GM23338 (cell line): ENCODE data around the gene IL26. TPM values are rescaled to one million over a fixed set of nuclear protein-coding genes. Genes with fewer than 3 reads are reported as not detected.

ENCODE experiments used
- ATAC-seq: fragments of 200-7000 bp; cut with Tn5 transposase; 3 replicates; pipeline ENCODE4 v1.9.1; 2020
- DNase-seq: peaks from one replicate; pipeline ENCODE4 v3.0.0-alpha.2; 2015; ENCODE audit warnings: low spot score
- H2AFZ ChIP-seq: fragments of 200-600 bp; sonication (generic); 2 replicates; pipeline ENCODE4 v1.8.0; 2016; ENCODE audit warnings: antibody characterized with exemption, mild to moderate bottlenecking, moderate library complexity
- H3F3A ChIP-seq: fragments of 200-600 bp; sonication (generic); replicated peaks from 2 replicates; pipeline ENCODE4 v1.8.0; 2017; ENCODE audit warnings: antibody characterized with exemption, mixed run types, low read depth
- H3K27ac ChIP-seq: fragments of 200-600 bp; sonication (generic); 2 replicates; pipeline ENCODE4 v1.6.1; 2016; ENCODE audit warnings: low read depth
- H3K27me3 ChIP-seq: fragments of 200-600 bp; sonication (generic); 2 replicates; pipeline ENCODE4 v1.8.0; 2016; ENCODE audit warnings: mild to moderate bottlenecking, mixed run types, moderate library complexity; ENCODE audit not compliant: insufficient read depth
- H3K36me3 ChIP-seq: fragments of 200-600 bp; sonication (generic); 2 replicates; pipeline ENCODE4 v1.8.0; 2016; ENCODE audit warnings: mild to moderate bottlenecking; ENCODE audit not compliant: insufficient read depth
- H3K4me1 ChIP-seq: fragments of 200-600 bp; sonication (generic); 2 replicates; pipeline ENCODE4 v1.8.0; 2016; ENCODE audit warnings: mild to moderate bottlenecking, moderate library complexity; ENCODE audit not compliant: insufficient read depth
- H3K4me2 ChIP-seq: fragments of 200-600 bp; sonication (generic); 2 replicates; pipeline ENCODE4 v1.7.1; 2017; ENCODE audit warnings: mixed run types
- H3K4me3 ChIP-seq: fragments of 200-600 bp; sonication (generic); 2 replicates; pipeline ENCODE4 v1.6.1; 2016; ENCODE audit warnings: mixed run types
- H3K79me2 ChIP-seq: fragments of 200-600 bp; sonication (generic); replicated peaks from 2 replicates; pipeline ENCODE4 v1.8.0; 2017; ENCODE audit warnings: mild to moderate bottlenecking; ENCODE audit not compliant: insufficient read depth
- H3K9me2 ChIP-seq: fragments of 200-600 bp; sonication (generic); 2 replicates; pipeline ENCODE4 v1.8.0; 2017; ENCODE audit not compliant: insufficient read depth
- H4K20me1 ChIP-seq: fragments of 200-600 bp; sonication (generic); replicated peaks from 2 replicates; pipeline ENCODE4 v1.8.0; 2017; ENCODE audit warnings: mild to moderate bottlenecking; ENCODE audit not compliant: insufficient read depth
- H3K27ac Mint-ChIP-seq: 2 replicates; pipeline ENCODE4 v1.8.0; 2020; ENCODE audit warnings: inconsistent platforms, mild to moderate bottlenecking, moderate library complexity, mixed read lengths
- H3K27me3 Mint-ChIP-seq: 3 replicates; pipeline ENCODE4 v1.8.0; 2022; ENCODE audit warnings: low read depth, mild to moderate bottlenecking, moderate library complexity, mixed read lengths, inconsistent platforms; ENCODE audit not compliant: insufficient read depth, poor library complexity
- H3K36me3 Mint-ChIP-seq: 3 replicates; pipeline ENCODE4 v1.8.0; 2021; ENCODE audit warnings: low read depth, mild to moderate bottlenecking, inconsistent platforms, moderate library complexity, mixed read lengths
- H3K4me1 Mint-ChIP-seq: 3 replicates; pipeline ENCODE4 v1.8.0; 2020; ENCODE audit warnings: mild to moderate bottlenecking, inconsistent platforms, mixed read lengths
- H3K4me3 Mint-ChIP-seq: 3 replicates; pipeline ENCODE4 v1.8.0; 2021; ENCODE audit warnings: moderate library complexity, mild to moderate bottlenecking, inconsistent platforms, mixed read lengths
- H3K9me3 Mint-ChIP-seq: 3 replicates; pipeline ENCODE4 v1.8.0; 2020; ENCODE audit warnings: moderate library complexity, mild to moderate bottlenecking, inconsistent platforms, mixed read lengths
- CREB1 ChIP-seq: fragments of 250-450 bp; sonication (Bioruptor Pico); IDR thresholded peaks from 2 replicates; pipeline ENCODE4 v1.5.0; 2020; ENCODE audit warnings: low read depth, mild to moderate bottlenecking, moderate library complexity
- EZH2 ChIP-seq: fragments of 200-600 bp; sonication (generic); IDR thresholded peaks from one replicate; pipeline ENCODE4 v1.8.0; 2017; ENCODE audit warnings: antibody characterized with exemption, mild to moderate bottlenecking, low read depth; ENCODE audit not compliant: unreplicated experiment
- EZH2phosphoT487 ChIP-seq: fragments of 200-600 bp; sonication (generic); IDR thresholded peaks from one replicate; pipeline ENCODE4 v1.8.1; 2018; ENCODE audit warnings: antibody characterized with exemption; ENCODE audit not compliant: unreplicated experiment
- JUNB ChIP-seq: IDR thresholded peaks from one replicate; pipeline ENCODE4 v1.6.1; 2016; ENCODE audit warnings: antibody characterized with exemption; ENCODE audit not compliant: unreplicated experiment
- NANOG ChIP-seq: IDR thresholded peaks from 2 replicates; pipeline ENCODE4 v1.6.1; 2016; ENCODE audit warnings: antibody characterized with exemption, borderline replicate concordance
- POLR2AphosphoS5 ChIP-seq: IDR thresholded peaks from 2 replicates; pipeline ENCODE4 v1.6.1; 2016; ENCODE audit warnings: antibody characterized with exemption, low read depth
- STAT1 ChIP-seq: IDR thresholded peaks from one replicate; pipeline ENCODE4 v1.6.1; 2016; ENCODE audit warnings: antibody characterized with exemption; ENCODE audit not compliant: unreplicated experiment
- ZNF114 ChIP-seq: fragments of 250-450 bp; sonication (Bioruptor Pico); IDR thresholded peaks from 2 replicates; pipeline ENCODE4 v1.5.0; 2020; ENCODE audit warnings: mild to moderate bottlenecking, moderate library complexity
- ZNF331 ChIP-seq: fragments of 250-450 bp; sonication (Bioruptor Pico); IDR thresholded peaks from 2 replicates; pipeline ENCODE4 v1.5.0; 2020; ENCODE audit warnings: low read depth, mild to moderate bottlenecking, moderate library complexity
- polyA plus RNA-seq: library from polyadenylated mRNA; unstranded; fragments of >200 nt; fragmentation: Nextera tagmentation; extraction: Ambion mirVana; gene quantifications from 2 replicates; pipeline ENCODE4 v1.2.1, GENCODE V29; 2016
- total RNA-seq: library from RNA; depleted of rRNA; stranded (reverse); fragments of >200 nt; shearing (Covaris generic); gene quantifications from 2 replicates; pipeline ENCODE4 v1.2.3, GENCODE V29; 2014
- TF ChIP-seq, protein P1 (sequence below), 2 experiments: fragments of 200-600 bp in 1 of 2; sonication (generic) in 1 of 2; conservative IDR thresholded peaks; 2 replicates each; pipeline versions ENCODE4 v1.5.1 to v1.6.1; 2016 to 2017; ENCODE audit warnings: antibody characterized with exemption in 2 of 2, low read depth in 2 of 2, mild to moderate bottlenecking in 2 of 2, moderate library complexity in 1 of 2
- TF ChIP-seq, protein P2 (sequence below): IDR thresholded peaks from one replicate; pipeline ENCODE4 v1.6.1; 2018; ENCODE audit warnings: antibody characterized with exemption; ENCODE audit not compliant: unreplicated experiment
- TF ChIP-seq, protein P3 (sequence below): IDR thresholded peaks from 2 replicates; pipeline ENCODE4 v1.6.1; 2016; ENCODE audit warnings: antibody characterized with exemption
- TF ChIP-seq, protein P4 (sequence below): fragments of 250-450 bp; sonication (Bioruptor Pico); IDR thresholded peaks from 2 replicates; pipeline ENCODE4 v1.5.0; 2020; ENCODE audit warnings: mild to moderate bottlenecking, moderate library complexity

The IL26 gene
- total and polyA plus RNA-seq, 2 experiments from 2014 or later = not detected

DNA sequence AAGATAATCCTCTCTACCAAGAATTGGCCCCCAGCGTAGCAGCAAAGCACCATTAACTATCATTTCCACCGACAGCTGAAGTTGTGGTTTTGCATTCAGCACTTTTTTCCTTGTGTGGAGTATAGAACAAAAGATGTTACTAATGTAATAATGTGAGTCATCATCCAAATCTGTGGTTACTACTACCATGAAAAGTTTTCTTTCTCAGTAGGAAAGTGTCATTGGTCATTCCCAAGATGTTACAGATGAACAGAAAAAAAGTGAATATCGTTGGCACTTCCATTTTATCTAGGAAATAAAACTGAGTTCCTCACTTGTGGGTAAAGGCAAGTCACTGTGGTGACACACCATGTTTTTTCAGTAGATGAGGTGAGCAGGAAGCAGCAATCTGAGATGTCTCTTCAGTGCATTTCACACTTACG is 35.8 kb downstream of the IL26 start:
- ATAC-seq (no peak), DNase-seq (no peak)
- Histone ChIP-seq H2AFZ (no peak overlapping the region), H3K4me1 (no peaks in the 10 kb centered on the region), H3K36me3 (no peaks in the 10 kb centered on the region), H3K79me2 (no peaks in the 10 kb centered on the region), H3F3A (no peaks in the 10 kb centered on the region), H4K20me1 (no peaks in the 10 kb centered on the region), H3K27ac (no peak overlapping the region), H3K9me2 (0 out of 2 replicates have a peak, but pooled peaks cover 2% of the 10 kb centered on the region), H3K27me3 (no peaks in the 10 kb centered on the region), H3K4me2 (no peak overlapping the region), H3K4me3 (no peak overlapping the region)
- Mint-ChIP-seq H3K27ac (no peak overlapping the region), H3K27me3 (peaks cover 2% of the 10 kb centered on the region), H3K9me3 (no peaks in the 10 kb centered on the region; the same call in 2 of the 3 replicates), H3K36me3 (no peaks in the 10 kb centered on the region), H3K4me1 (no peaks in the 10 kb centered on the region), H3K4me3 (no peak overlapping the region)
- TF ChIP-seq, protein P1, sequence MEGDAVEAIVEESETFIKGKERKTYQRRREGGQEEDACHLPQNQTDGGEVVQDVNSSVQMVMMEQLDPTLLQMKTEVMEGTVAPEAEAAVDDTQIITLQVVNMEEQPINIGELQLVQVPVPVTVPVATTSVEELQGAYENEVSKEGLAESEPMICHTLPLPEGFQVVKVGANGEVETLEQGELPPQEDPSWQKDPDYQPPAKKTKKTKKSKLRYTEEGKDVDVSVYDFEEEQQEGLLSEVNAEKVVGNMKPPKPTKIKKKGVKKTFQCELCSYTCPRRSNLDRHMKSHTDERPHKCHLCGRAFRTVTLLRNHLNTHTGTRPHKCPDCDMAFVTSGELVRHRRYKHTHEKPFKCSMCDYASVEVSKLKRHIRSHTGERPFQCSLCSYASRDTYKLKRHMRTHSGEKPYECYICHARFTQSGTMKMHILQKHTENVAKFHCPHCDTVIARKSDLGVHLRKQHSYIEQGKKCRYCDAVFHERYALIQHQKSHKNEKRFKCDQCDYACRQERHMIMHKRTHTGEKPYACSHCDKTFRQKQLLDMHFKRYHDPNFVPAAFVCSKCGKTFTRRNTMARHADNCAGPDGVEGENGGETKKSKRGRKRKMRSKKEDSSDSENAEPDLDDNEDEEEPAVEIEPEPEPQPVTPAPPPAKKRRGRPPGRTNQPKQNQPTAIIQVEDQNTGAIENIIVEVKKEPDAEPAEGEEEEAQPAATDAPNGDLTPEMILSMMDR (conservative IDR thresholded peaks at IDR 0.05; ENCODE audit: low read depth in 2 of 2) = no peak
- TF ChIP-seq, protein P2, sequence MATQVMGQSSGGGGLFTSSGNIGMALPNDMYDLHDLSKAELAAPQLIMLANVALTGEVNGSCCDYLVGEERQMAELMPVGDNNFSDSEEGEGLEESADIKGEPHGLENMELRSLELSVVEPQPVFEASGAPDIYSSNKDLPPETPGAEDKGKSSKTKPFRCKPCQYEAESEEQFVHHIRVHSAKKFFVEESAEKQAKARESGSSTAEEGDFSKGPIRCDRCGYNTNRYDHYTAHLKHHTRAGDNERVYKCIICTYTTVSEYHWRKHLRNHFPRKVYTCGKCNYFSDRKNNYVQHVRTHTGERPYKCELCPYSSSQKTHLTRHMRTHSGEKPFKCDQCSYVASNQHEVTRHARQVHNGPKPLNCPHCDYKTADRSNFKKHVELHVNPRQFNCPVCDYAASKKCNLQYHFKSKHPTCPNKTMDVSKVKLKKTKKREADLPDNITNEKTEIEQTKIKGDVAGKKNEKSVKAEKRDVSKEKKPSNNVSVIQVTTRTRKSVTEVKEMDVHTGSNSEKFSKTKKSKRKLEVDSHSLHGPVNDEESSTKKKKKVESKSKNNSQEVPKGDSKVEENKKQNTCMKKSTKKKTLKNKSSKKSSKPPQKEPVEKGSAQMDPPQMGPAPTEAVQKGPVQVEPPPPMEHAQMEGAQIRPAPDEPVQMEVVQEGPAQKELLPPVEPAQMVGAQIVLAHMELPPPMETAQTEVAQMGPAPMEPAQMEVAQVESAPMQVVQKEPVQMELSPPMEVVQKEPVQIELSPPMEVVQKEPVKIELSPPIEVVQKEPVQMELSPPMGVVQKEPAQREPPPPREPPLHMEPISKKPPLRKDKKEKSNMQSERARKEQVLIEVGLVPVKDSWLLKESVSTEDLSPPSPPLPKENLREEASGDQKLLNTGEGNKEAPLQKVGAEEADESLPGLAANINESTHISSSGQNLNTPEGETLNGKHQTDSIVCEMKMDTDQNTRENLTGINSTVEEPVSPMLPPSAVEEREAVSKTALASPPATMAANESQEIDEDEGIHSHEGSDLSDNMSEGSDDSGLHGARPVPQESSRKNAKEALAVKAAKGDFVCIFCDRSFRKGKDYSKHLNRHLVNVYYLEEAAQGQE = no peak
- TF ChIP-seq ZNF114 (CRISPR knock-in tag) (no peak), ZNF331 (CRISPR knock-in tag) (no peak), NANOG (no peak), EZH2phosphoT487 (no peak), JUNB (no peak), POLR2AphosphoS5 (no peak), STAT1 (no peak), EZH2 (no peak), CREB1 (CRISPR knock-in tag) (no peak)
- TF ChIP-seq, protein P3, sequence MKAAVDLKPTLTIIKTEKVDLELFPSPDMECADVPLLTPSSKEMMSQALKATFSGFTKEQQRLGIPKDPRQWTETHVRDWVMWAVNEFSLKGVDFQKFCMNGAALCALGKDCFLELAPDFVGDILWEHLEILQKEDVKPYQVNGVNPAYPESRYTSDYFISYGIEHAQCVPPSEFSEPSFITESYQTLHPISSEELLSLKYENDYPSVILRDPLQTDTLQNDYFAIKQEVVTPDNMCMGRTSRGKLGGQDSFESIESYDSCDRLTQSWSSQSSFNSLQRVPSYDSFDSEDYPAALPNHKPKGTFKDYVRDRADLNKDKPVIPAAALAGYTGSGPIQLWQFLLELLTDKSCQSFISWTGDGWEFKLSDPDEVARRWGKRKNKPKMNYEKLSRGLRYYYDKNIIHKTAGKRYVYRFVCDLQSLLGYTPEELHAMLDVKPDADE = no peak
- TF ChIP-seq, protein P4, sequence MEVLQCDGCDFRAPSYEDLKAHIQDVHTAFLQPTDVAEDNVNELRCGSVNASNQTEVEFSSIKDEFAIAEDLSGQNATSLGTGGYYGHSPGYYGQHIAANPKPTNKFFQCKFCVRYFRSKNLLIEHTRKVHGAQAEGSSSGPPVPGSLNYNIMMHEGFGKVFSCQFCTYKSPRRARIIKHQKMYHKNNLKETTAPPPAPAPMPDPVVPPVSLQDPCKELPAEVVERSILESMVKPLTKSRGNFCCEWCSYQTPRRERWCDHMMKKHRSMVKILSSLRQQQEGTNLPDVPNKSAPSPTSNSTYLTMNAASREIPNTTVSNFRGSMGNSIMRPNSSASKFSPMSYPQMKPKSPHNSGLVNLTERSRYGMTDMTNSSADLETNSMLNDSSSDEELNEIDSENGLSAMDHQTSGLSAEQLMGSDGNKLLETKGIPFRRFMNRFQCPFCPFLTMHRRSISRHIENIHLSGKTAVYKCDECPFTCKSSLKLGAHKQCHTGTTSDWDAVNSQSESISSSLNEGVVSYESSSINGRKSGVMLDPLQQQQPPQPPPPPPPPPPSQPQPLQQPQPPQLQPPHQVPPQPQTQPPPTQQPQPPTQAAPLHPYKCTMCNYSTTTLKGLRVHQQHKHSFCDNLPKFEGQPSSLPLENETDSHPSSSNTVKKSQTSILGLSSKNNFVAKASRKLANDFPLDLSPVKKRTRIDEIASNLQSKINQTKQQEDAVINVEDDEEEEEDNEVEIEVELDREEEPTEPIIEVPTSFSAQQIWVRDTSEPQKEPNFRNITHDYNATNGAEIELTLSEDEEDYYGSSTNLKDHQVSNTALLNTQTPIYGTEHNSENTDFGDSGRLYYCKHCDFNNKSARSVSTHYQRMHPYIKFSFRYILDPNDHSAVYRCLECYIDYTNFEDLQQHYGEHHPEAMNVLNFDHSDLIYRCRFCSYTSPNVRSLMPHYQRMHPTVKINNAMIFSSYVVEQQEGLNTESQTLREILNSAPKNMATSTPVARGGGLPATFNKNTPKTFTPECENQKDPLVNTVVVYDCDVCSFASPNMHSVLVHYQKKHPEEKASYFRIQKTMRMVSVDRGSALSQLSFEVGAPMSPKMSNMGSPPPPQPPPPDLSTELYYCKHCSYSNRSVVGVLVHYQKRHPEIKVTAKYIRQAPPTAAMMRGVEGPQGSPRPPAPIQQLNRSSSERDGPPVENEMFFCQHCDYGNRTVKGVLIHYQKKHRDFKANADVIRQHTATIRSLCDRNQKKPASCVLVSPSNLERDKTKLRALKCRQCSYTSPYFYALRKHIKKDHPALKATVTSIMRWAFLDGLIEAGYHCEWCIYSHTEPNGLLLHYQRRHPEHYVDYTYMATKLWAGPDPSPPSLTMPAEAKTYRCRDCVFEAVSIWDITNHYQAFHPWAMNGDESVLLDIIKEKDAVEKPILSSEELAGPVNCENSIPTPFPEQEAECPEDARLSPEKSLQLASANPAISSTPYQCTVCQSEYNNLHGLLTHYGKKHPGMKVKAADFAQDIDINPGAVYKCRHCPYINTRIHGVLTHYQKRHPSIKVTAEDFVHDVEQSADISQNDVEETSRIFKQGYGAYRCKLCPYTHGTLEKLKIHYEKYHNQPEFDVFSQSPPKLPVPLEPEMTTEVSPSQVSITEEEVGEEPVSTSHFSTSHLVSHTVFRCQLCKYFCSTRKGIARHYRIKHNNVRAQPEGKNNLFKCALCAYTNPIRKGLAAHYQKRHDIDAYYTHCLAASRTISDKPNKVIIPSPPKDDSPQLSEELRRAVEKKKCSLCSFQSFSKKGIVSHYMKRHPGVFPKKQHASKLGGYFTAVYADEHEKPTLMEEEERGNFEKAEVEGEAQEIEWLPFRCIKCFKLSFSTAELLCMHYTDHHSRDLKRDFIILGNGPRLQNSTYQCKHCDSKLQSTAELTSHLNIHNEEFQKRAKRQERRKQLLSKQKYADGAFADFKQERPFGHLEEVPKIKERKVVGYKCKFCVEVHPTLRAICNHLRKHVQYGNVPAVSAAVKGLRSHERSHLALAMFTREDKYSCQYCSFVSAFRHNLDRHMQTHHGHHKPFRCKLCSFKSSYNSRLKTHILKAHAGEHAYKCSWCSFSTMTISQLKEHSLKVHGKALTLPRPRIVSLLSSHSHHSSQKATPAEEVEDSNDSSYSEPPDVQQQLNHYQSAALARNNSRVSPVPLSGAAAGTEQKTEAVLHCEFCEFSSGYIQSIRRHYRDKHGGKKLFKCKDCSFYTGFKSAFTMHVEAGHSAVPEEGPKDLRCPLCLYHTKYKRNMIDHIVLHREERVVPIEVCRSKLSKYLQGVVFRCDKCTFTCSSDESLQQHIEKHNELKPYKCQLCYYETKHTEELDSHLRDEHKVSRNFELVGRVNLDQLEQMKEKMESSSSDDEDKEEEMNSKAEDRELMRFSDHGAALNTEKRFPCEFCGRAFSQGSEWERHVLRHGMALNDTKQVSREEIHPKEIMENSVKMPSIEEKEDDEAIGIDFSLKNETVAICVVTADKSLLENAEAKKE (CRISPR knock-in tag) = no peak
